Epithelial cell of esophagus (primary cell): ENCODE data around the gene CTRB1.
A peak's percentile ranks its signal among the peaks of the same experiment; 100 is the strongest.
"Not testable (repeated sequence)": the region's sequence is repeated elsewhere in the genome, so short reads cannot be mapped to it uniquely, and the experiment has no call there.

Experiments
- DNase-seq: peaks from one replicate; pipeline ENCODE4 v3.0.0; 2010; ENCODE audit warnings: low read depth
- H3K4me3 ChIP-seq: 2 replicates; pipeline ENCODE4 v1.5.1; 2011; ENCODE audit warnings: mild to moderate bottlenecking, low read length, control low read depth
- TF ChIP-seq, protein P1 (sequence below): IDR thresholded peaks from 2 replicates; pipeline ENCODE4 v1.5.1; 2011; ENCODE audit warnings: low read depth, mild to moderate bottlenecking, low read length, control low read depth, inconsistent platforms; ENCODE audit not compliant: insufficient read depth; ENCODE audit errors: missing control alignments

The CTRB1 gene

DNA sequence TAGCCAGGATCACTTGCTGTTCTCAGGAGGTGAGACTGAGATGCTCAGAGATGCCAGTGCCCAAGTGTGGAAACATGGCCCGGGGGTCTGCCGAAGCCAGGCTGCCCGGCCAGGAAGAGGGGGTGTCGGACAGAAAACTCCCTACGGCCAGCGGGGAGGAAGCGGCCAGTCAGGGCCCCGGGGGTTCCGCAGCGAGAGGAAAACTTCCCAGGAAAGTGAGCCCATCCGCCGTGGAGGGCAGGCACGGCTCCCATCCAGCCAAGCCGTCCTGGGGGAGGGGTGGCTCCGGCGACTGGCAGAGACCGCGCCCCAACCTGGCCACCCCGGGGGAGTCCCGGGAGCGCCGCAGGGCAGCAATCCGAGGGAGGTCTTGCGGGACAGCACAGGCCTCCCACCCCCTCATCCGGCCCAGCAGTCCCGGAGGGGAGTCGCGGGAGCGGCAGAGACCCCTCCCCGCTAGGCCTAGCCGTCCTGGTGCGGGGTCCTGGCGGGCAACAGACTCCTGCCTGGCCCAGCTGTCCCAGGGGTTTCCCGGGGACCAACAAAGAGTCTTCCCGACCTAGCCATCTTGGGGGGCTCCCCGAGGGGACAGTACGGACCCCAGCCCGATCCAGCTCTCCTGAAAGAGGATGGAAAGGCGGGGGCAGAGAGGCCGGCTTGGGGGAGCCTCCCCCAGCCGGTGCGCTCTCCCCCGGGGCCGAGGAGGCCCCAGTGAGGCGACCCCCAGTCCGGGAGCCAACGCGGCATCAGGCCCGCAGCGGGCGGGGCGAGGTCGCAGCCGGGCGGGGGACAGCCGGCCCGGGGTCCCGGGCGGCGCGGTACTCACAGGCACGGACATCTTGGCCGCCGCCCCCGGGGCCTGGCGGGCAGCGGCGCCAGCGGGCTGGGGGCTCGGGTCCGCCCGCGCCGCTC is 46.5 kb downstream of the CTRB1 start:
- no peak for DNase-seq
- H3K4me3 ChIP-seq = peak overlapping the region; percentile 77
- TF ChIP-seq, protein P1, sequence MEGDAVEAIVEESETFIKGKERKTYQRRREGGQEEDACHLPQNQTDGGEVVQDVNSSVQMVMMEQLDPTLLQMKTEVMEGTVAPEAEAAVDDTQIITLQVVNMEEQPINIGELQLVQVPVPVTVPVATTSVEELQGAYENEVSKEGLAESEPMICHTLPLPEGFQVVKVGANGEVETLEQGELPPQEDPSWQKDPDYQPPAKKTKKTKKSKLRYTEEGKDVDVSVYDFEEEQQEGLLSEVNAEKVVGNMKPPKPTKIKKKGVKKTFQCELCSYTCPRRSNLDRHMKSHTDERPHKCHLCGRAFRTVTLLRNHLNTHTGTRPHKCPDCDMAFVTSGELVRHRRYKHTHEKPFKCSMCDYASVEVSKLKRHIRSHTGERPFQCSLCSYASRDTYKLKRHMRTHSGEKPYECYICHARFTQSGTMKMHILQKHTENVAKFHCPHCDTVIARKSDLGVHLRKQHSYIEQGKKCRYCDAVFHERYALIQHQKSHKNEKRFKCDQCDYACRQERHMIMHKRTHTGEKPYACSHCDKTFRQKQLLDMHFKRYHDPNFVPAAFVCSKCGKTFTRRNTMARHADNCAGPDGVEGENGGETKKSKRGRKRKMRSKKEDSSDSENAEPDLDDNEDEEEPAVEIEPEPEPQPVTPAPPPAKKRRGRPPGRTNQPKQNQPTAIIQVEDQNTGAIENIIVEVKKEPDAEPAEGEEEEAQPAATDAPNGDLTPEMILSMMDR = no peak

DNA sequence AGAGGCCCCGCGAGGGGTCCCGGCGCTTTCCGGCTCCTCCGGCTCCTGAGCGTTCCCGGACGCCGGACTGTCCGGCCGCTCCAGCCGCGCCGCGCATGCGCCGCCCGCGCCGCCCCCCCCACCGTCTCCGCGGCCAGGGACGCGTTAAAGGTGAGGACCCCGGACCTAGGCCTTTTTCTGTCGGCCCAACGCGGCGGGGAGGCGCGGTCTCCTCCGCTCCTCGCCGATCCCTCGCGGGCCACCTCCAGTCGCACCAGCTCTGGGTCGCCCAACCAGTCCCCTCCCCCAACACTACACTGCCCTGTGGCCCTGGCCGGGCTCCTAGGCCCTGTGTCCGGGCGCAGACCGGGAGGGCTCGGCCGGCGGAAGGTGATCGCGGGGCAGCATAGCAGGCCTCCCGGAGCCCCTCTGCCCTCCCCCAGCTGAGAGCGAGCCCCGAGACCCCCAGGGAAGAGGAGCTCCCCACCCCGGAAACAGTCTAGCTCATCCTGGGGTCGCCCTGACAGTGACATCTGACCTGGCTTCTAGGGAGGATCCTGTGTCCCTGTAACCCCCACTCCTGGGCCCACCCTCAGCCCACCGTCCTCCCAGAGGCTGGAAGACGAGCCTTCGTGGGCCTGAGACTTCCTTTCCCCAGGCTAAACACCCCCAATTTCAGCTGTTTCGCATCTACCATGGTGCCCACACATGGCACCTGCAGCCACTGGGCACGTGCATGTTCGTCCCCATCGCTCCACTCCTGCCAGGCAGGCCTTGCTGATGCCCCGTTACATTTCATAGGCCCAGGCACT is 47.3 kb downstream of the CTRB1 start:
- peak overlapping the region; percentile 77 for H3K4me3 ChIP-seq
- TF ChIP-seq, protein P1 = no peak
- DNase-seq = peak; percentile 40

DNA sequence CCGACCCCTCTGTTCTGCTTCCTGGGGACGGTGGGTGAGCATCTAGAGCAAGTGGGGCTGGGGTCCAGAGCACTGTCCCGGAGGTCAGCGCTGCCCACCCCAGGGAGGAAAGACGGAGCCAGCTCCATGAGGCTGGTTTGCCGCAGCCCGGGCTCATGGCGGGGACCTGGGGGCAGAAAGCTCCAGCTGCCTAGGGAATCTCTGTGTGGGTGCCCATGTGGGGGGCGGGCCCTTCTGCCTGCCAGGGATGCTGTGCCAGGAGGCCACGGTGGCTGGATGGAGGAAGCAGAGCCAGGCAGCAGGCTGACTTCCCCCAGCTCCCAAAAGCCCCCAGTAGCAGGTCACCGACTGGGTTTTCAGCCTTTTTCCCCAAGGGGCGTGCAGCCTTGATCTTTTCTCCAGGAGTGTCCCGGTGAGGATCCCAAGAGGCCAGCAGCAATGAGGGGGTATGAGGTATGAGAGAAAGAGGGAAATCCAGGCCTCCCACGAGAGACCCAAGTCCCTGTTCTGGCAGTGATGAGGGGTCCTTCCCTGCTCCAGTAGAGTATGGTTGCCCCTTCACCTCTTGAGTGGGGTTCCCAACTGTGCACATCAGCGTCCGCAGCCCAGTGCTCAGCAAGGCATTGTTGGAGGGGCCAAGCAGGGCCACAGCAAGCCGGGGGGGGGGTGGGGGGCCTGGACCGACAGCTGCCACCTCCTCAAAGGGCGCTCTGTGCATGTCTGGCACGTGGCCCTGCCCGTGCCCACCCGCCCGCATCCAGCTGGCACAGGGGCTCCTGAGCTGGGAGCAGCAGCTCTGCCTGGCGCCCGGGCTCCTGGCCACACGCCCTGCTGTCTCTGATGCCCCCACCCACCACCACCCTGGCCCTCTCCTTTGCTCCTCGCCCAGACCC is 48.2 kb downstream of the CTRB1 start:
- H3K4me3 ChIP-seq = no peak overlapping the region
- TF ChIP-seq, protein P1 = no peak
- no peak for DNase-seq

DNA sequence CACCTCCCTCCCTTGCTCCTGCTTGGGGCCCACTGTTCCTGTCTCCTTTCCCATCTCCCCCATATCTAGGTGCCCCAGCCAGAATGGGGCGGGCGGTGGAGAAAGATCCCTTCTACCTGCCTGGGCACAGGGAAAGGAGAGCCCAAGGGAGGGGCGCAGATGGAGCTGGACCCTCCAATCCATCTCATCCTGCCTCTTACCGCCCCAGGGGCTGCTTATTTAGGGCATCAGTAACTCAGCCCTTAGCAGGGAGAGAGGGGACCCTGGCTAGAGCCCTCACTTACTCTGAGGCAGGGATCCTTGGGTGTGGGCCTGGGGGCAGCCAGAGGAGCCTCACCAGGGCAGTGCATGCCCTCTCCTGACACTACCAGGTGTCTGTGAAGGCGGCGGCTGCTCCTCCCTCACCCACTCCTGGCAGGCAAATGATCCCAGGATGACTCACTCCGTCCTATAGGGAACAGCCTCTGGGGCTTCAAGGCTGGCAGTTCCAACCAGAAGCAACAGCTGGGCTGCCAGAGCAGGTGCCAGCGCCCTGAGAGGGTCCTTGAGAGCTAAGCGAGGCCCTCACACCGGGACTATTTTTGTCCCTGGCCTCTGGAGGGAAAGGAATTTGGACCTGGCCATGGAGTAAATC is 49.0 kb downstream of the CTRB1 start:
- H3K4me3 ChIP-seq = no peak overlapping the region
- TF ChIP-seq, protein P1 = no peak
- DNase-seq = peak; percentile 93

DNA sequence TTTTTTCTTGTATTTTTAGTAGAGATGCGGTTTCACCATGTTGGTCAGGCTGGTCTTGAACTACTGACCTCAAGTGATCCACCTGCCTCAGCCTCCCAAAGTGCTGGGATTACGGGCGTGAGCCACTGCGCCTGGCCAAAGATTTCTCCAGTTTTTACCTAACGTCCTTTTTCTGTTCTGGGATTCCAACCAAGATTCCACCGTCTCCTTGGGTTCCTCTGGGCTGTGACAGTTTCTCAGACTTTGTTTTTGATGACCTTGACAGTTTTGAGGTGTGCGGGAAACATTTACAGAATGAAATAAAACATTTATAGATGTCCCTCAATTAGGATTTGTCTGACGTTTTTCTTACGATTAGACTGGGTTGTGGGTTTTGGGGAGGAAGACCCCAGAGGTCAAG is 50.6 kb downstream of the CTRB1 start:
- not testable (repeated sequence) for DNase-seq, H3K4me3 ChIP-seq

DNA sequence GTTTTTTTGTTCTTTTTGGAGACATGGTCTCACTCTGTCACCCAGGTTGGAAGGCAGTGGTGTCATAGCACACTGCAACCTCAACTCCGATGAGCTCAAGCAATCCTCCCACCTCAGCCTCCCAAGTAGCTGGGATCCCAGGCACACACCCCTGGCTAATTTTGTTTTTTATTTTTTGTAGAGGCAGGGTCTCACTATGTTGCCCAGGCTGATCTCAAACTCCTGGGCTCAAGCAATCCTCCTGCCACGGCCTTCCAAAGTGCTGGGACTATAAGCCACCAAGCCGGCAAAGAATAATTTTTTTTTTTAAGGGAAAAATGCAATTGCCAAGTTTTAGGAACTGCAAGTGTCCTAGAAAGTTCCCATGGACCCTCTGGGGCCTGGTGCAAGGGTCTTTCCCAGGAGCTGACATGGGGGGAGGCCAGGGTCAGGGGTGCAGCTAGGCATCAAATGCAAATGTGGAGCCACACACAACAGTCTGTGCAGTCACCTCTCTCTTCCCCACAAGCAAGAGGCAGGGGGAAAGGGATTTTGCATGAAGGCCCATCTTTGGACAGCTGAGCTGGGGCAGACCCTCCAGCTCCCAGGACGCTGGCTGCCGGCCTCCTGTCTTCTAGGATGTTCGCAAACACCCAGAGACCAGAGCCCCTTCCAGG is 52.8 kb downstream of the CTRB1 start:
- DNase-seq = no peak
- TF ChIP-seq, protein P1 = no peak
- H3K4me3 ChIP-seq = no peak overlapping the region
